ENCODE results near the gene EMD. TPM values are rescaled to one million over a fixed set of nuclear protein-coding genes. Genes with fewer than 3 reads are reported as not detected.

The EMD gene
- total and polyA plus RNA-seq, 2 of the 13 experiments (the other 11 are each of a cell fraction or from before 2014, with no cell fraction given) = 14.5 to 14.9 TPM

DNA sequence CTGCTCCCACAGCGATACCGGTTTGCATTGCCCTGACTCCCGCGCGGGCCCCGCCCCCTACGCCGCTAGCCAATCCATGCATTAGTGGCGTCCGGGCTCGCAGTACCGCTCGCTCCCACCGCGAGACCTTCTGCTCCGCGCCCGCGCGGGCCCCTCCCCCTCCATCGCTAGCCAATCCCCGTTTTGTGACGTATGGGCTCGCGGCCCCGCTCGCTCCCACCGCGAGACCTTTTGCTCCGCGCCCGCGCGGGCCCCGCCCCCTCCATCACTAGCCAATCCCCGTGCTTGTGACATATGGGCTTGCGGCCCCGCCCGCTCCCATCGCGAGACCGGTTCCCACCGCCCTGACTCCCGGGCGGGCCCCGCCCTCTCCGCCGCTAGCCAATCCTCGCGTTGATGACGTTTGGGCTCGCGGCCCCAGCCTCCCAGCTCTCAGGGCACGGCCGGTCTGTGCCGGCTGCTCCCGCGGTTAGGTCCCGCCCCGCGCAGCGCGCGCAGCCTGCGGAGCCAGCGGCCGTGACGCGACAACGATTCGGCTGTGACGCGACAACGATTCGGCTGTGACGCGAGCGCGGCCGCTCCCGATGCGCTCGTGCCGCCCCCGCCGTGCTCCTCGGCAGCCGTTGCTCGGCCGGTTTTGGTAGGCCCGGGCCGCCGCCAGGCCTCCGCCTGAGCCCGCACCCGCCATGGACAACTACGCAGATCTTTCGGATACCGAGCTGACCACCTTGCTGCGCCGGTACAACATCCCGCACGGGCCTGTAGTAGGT, at the start of gene EMD (continued):
- TF ChIP-seq, protein P1, sequence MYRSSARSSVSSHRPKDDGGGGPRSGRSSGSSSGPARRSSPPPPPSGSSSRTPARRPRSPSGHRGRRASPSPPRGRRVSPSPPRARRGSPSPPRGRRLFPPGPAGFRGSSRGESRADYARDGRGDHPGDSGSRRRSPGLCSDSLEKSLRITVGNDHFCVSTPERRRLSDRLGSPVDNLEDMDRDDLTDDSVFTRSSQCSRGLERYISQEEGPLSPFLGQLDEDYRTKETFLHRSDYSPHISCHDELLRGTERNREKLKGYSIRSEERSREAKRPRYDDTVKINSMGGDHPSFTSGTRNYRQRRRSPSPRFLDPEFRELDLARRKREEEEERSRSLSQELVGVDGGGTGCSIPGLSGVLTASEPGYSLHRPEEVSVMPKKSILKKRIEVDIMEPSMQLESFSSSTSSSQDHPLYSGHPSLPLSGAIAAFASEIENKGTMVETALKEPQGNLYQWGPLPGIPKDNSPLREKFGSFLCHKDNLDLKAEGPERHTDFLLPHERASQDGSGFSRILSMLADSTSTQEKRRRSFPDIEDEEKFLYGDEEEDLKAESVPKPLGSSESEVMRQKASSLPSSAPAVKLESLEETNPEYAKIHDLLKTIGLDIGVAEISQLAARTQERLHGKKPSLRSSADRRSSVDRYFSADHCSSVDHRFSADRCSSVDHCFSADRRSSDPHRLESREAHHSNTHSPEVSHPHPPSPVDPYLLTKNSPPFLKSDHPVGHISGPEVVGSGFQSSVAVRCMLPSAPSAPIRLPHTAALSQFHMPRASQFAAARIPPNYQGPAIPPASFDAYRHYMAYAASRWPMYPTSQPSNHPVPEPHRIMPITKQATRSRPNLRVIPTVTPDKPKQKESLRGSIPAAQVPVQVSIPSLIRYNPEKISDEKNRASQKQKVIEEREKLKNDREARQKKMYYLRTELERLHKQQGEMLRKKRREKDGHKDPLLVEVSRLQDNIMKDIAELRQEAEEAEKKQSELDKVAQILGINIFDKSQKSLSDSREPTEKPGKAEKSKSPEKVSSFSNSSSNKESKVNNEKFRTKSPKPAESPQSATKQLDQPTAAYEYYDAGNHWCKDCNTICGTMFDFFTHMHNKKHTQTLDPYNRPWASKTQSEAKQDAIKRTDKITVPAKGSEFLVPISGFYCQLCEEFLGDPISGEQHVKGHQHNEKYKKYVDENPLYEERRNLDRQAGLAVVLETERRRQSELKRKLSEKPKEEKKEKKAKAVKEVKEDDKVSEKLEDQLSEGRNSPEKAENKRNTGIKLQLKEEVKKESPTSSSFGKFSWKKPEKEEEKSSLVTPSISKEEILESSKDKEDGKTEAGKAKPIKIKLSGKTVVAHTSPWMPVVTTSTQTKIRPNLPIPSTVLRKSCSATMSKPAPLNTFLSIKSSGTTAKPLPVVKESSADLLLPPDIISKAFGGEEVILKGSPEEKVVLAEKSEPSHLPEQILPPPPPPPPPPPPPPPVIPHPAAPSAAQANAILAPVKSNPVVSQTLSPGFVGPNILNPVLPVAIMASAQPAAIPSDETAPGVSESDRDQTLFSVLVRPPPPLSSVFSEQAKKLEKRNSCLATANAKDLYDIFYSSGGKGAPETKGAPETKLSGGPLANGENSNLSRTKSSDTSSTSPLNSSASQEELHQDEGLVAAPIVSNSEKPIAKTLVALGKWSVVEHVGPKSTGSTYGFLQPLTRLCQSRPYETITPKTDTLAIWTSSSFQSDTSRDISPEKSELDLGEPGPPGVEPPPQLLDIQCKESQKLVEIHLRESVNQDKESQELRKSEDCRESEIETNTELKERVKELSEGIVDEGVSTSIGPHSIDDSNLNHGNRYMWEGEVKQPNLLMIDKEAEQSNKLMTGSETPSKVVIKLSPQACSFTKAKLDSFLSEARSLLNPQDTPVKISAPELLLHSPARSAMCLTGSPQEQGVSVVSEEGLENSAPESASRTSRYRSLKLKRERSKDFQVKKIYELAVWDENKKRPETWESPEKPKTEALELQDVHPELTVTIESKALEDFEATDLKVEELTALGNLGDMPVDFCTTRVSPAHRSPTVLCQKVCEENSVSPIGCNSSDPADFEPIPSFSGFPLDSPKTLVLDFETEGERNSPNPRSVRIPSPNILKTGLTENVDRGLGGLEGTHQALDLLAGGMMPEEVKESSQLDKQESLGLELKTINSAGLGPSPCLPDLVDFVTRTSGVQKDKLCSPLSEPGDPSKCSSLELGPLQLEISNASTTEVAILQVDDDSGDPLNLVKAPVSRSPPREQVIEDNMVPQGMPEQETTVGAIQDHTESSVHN (CRISPR knock-in tag; IDR thresholded peaks at IDR 0.05) = no peak
- no peak for TF ChIP-seq CENPX (CRISPR knock-in tag; IDR thresholded peaks at IDR 0.05)
- TF ChIP-seq IKZF4 (CRISPR knock-in tag; IDR thresholded peaks at IDR 0.05; ENCODE audit: borderline replicate concordance, low read depth, not compliant biosample characterization) = no peak
- no peak for TF ChIP-seq ZNF282 (IDR thresholded peaks at IDR 0.05; ENCODE audit: partially characterized antibody)
- TF ChIP-seq SOX5 (CRISPR knock-in tag; IDR thresholded peaks at IDR 0.05; ENCODE audit: borderline replicate concordance) = no peak
- no peak for TF ChIP-seq ZSCAN30 (CRISPR knock-in tag; IDR thresholded peaks at IDR 0.05)
- no peak for TF ChIP-seq CENPT (CRISPR knock-in tag; IDR thresholded peaks at IDR 0.05; ENCODE audit: low read depth)
- TF ChIP-seq, protein P2, sequence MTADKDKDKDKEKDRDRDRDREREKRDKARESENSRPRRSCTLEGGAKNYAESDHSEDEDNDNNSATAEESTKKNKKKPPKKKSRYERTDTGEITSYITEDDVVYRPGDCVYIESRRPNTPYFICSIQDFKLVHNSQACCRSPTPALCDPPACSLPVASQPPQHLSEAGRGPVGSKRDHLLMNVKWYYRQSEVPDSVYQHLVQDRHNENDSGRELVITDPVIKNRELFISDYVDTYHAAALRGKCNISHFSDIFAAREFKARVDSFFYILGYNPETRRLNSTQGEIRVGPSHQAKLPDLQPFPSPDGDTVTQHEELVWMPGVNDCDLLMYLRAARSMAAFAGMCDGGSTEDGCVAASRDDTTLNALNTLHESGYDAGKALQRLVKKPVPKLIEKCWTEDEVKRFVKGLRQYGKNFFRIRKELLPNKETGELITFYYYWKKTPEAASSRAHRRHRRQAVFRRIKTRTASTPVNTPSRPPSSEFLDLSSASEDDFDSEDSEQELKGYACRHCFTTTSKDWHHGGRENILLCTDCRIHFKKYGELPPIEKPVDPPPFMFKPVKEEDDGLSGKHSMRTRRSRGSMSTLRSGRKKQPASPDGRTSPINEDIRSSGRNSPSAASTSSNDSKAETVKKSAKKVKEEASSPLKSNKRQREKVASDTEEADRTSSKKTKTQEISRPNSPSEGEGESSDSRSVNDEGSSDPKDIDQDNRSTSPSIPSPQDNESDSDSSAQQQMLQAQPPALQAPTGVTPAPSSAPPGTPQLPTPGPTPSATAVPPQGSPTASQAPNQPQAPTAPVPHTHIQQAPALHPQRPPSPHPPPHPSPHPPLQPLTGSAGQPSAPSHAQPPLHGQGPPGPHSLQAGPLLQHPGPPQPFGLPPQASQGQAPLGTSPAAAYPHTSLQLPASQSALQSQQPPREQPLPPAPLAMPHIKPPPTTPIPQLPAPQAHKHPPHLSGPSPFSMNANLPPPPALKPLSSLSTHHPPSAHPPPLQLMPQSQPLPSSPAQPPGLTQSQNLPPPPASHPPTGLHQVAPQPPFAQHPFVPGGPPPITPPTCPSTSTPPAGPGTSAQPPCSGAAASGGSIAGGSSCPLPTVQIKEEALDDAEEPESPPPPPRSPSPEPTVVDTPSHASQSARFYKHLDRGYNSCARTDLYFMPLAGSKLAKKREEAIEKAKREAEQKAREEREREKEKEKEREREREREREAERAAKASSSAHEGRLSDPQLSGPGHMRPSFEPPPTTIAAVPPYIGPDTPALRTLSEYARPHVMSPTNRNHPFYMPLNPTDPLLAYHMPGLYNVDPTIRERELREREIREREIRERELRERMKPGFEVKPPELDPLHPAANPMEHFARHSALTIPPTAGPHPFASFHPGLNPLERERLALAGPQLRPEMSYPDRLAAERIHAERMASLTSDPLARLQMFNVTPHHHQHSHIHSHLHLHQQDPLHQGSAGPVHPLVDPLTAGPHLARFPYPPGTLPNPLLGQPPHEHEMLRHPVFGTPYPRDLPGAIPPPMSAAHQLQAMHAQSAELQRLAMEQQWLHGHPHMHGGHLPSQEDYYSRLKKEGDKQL (CRISPR knock-in tag; IDR thresholded peaks at IDR 0.05; ENCODE audit: low read depth) = no peak
- no peak for TF ChIP-seq BRCA1 (CRISPR knock-in tag; IDR thresholded peaks at IDR 0.05)
- peak; percentile 68 for TF ChIP-seq HDAC1 (CRISPR knock-in tag; IDR thresholded peaks at IDR 0.05)
- TF ChIP-seq, protein P3, sequence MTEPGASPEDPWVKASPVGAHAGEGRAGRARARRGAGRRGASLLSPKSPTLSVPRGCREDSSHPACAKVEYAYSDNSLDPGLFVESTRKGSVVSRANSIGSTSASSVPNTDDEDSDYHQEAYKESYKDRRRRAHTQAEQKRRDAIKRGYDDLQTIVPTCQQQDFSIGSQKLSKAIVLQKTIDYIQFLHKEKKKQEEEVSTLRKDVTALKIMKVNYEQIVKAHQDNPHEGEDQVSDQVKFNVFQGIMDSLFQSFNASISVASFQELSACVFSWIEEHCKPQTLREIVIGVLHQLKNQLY (CRISPR knock-in tag; IDR thresholded peaks at IDR 0.05) = no peak
- peak; percentile 43; the same call in 1 of the 2 replicates for TF ChIP-seq ZNF768 (CRISPR knock-in tag; IDR thresholded peaks at IDR 0.05)
- no peak for TF ChIP-seq ZBTB20 (CRISPR knock-in tag; IDR thresholded peaks at IDR 0.05; ENCODE audit: borderline replicate concordance, low read depth)
- peak; percentile 39 for TF ChIP-seq AGO2 (optimal IDR thresholded peaks at IDR 0.05; ENCODE audit: low read depth, low read length)
